Mesodermal cell (in vitro differentiated cells): ENCODE results near the gene MRPL1. TPM values are rescaled to one million over a fixed set of nuclear protein-coding genes. Genes with fewer than 3 reads are reported as not detected.

ENCODE experiments used
- H3K27ac ChIP-seq: 2 replicates; pipeline ENCODE4 v1.7.0; 2013; ENCODE audit warnings: mild to moderate bottlenecking, low read depth, low read length, moderate library complexity; ENCODE audit not compliant: severe bottlenecking
- H3K36me3 ChIP-seq: 2 replicates; pipeline ENCODE4 v1.7.1; 2013; ENCODE audit warnings: mild to moderate bottlenecking, low read length, moderate library complexity; ENCODE audit not compliant: control insufficient read depth, insufficient read depth
- H3K4me1 ChIP-seq: one replicate; pipeline ENCODE4 v1.7.1; 2013; ENCODE audit warnings: mild to moderate bottlenecking, low read length; ENCODE audit not compliant: insufficient read depth, control insufficient read depth, poor library complexity, severe bottlenecking
- H3K4me3 ChIP-seq: 2 replicates; pipeline ENCODE4 v1.7.0; 2013; ENCODE audit warnings: low read length, control low read depth, mild to moderate bottlenecking; ENCODE audit not compliant: insufficient read depth, poor library complexity, severe bottlenecking; ENCODE audit errors: extremely low read depth
- H3K9me3 ChIP-seq: 2 replicates; pipeline ENCODE4 v1.7.1; 2013; ENCODE audit warnings: mild to moderate bottlenecking, low read length, moderate library complexity; ENCODE audit not compliant: control insufficient read depth
- WGBS, 2 experiments: methylation state at CpG; one replicate each; pipeline ENCODE4 v1.1.5; 2013; ENCODE audit warnings: missing lambda C conversion rate in 2 of 2; ENCODE audit not compliant: insufficient coverage in 2 of 2; 5-methylcytosine and 5-hydroxymethylcytosine counted together
- polyA plus RNA-seq, 2 experiments: library from polyadenylated mRNA; stranded (reverse); fragments of 50-300 nt; gene quantifications; one replicate each; pipeline ENCODE4 v1.2.3, GENCODE V29; 2013

Gene MRPL1
- polyA plus RNA-seq (2013, experiment 1 of 2) = 15.5 TPM
- polyA plus RNA-seq (2013, experiment 2 of 2) = 27.5 TPM

DNA sequence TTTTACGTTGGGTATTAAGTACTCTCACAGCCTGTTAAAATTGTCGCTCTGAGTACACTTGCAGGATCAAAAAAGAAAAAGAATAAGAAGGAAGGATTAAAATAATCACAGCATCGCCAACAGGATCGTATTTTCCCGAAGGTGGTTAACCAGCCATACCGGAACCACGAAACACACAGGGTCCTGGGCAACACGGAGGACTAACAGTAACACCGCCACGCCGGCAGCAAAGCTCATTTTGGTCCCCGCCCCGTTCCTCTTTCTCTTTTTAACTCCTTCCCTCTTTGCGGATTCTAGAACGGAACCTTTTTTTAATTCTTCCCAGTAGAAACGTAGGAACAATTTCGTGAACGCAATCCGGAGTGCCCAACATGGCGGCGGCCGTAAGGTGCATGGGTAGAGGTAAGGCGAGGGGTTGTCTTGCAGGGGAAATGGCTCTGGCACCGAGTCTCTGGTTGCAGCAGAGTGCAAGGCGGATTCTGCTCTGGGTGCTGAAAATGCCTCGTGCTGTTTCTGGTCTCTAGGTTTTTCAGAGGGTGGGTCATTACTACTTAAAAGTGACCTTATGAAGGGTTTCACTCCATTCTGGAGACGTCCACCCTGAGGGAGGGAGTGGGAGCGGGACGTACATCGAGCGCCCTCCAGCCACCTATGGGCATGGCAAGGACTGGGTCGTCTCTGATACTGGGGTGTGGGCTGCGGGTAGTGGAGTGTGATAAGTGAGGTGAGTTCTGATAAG, at the start of gene MRPL1:
Gene MRPL1 (plus strand): TSS at position 353 of the 739 bp plus-strand sequence. CDS start 19 bp downstream, at position 372.
- H3K9me3 ChIP-seq = no peaks in the 10 kb centered on the region
- H3K4me3 ChIP-seq = peak within 1 kb of the TSS; percentile 78
- WGBS, 2 experiments = 1% methylated on average over 28 to 32 of the region's 33 CpGs
- peaks cover 22% of the 10 kb centered on the region for H3K36me3 ChIP-seq
- H3K27ac ChIP-seq = peak within 1 kb of the TSS; percentile 97
- no peaks in the 10 kb centered on the region for H3K4me1 ChIP-seq

DNA sequence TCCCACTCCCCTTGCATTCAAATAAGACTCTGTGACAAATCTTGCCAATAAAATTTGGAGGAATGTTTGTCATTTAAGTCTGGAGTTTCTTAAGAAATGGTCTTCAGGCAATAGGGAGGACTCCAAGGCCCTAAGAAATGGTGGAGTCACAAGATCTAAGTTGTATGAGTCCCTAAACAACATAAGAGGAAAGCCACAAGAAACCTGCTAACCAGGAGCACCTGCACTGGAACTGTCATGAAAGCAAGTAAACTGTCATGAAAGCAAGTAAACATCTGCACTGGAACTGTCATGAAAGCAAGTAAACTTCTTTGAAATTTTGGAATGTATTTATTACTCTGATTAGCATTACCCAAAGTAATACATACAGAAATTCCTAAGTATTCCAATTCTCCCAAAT, 47.0 kb upstream of the MRPL1 start:
- H3K4me3 ChIP-seq = no peak overlapping the region
- no peaks in the 10 kb centered on the region for H3K36me3 ChIP-seq
- no peak overlapping the region for H3K27ac ChIP-seq
- H3K9me3 ChIP-seq = no peaks in the 10 kb centered on the region
- H3K4me1 ChIP-seq = no peaks in the 10 kb centered on the region

DNA sequence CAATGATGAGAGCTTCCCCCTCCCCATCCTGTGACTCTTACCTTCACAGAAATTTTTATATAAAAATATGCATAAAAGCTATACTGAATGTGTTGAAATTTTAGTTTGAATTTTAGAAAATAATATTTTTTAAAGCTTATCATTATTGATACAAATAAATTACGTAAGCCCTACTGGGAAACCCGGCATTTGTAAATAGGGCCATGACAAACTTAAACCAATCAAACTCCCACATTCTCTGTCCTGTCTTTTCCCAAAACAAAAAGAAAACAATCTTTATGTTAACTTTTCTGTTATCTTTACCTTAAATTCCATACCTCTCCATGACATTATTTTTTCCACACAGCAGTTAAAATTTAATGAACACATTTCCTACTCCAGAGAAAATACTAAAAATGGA, 46.1 kb upstream of the MRPL1 start:
- Histone ChIP-seq H3K4me1 (peaks cover 4% of the 10 kb centered on the region), H3K36me3 (no peaks in the 10 kb centered on the region), H3K27ac (no peak overlapping the region), H3K9me3 (no peaks in the 10 kb centered on the region), H3K4me3 (no peak overlapping the region)
- no CpG with 5 or more reads among the region's 2 CpGs for WGBS, 2 experiments

DNA sequence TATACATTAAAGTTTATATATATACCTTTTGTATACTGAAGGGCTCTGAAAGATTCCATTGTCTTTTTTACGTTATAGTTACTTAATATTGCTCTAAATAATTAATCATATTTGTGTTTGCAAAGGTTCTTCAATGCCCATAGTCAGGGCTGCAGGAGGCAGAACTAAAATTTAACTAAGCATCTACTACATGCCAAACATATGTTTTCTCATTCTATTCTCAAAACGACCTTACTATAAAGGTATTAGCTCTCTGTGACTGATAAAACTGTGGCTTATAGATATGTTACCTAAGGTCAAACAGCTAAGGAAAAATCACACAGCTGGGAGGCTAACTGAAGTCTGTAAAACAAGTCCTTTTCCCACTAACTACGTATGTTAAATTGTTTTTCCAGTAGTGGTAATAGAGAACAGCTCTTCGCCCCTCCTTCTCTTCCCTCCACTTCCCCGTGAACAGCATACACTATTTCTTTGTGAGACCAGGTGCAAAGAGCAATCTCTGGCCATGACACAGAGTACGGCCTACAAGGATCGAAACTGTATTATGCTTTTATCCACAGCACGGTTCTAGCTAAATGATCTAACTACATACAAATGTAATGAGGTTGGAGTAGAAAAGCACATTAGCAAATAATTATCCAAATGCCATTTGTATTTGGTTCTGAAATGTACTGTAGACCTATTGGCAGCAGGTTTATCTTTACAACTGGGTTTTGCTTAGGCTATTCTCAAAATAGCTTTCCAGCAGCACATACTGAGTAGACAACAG, 45.1 kb upstream of the MRPL1 start:
- no peaks in the 10 kb centered on the region for H3K9me3 ChIP-seq
- WGBS, 2 experiments = 90 to 93% methylated on average over 2 to 3 of the region's 8 CpGs
- no peak overlapping the region for H3K27ac ChIP-seq
- peaks cover 4% of the 10 kb centered on the region for H3K4me1 ChIP-seq
- peak overlapping the region; percentile 91 for H3K4me3 ChIP-seq
- no peaks in the 10 kb centered on the region for H3K36me3 ChIP-seq

DNA sequence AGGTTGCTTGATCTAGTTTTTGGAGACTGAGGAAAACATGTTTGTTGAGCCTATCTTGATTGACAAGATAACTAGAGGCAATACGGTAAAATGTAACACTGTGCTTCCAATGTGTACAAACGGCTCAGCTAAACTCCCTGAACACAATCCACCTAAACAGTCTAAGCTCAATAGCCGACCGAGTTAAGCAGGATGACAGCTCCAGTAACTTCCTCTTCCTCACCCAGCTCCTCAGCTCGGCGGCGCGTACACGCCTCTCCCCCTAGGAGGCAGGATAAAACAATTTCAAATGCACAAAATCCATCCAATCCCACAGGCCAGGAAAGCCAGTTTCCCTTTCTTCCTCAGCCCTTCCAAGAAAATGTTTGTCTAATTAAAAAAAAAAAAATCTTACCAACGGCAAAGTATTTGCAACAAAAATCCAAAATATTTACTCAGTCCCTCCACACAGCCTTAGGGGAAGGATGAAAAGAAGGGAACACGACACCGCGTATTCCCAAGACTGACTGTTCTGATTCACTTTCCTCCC, 44.5 kb upstream of the MRPL1 start:
- Histone ChIP-seq H3K9me3 (no peaks in the 10 kb centered on the region), H3K36me3 (no peaks in the 10 kb centered on the region), H3K27ac (peak overlapping the region; percentile 75), H3K4me3 (peak overlapping the region; percentile 91), H3K4me1 (peaks cover 4% of the 10 kb centered on the region)
- WGBS, 2 experiments = 2 to 4% methylated on average over 8 to 9 of the region's 13 CpGs

DNA sequence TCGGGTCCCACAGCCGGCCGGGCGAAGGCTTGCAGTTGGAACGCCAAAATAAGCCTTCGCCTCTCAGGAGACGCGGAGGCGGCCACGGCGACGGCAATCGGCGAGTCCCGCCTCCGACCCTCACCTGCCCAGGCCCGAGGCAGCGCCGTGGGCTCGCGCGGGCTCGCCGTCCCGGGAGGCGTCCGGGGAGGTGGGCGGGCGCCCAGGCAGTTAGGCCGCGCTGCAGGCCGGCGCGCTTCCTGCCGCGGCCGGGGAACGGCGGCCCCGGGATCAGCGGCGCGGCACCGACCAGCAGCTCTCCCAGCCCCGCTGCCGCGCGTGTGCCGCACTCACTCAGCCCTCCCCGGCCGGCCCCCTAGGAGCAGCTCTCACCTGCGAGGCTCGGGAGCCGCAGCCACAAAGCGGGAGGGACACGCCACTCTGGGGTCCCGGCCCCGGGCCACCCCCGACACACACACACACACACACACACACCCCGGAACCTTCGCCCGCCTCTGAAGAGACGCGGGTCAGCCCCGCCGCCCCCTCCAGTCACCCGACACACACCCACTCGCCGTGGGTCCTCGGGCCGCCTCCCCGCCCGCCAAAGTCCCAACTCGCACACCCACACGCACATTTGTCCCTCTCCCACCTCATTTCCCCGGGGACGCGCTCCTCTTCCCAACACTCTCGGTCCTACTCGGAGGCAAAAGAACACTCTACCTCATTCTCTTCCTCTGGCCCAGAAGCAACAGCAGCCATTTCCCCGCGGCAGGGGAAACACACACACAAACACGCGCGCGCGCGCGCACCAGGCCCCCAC, 43.8 kb upstream of the MRPL1 start, which contains the start of gene CNOT6L:
Gene CNOT6L (minus strand): TSS at position 767 of the 802 bp plus-strand sequence. CDS start 60 bp downstream, at position 707.
- Histone ChIP-seq H3K4me1 (peaks cover 4% of the 10 kb centered on the region), H3K4me3 (peak within 1 kb of the TSS; percentile 91), H3K36me3 (no peaks in the 10 kb centered on the region), H3K27ac (peak within 1 kb of the TSS; percentile 75), H3K9me3 (no peaks in the 10 kb centered on the region)
- 0% methylated on average over 65 to 68 of the region's 89 CpGs for WGBS, 2 experiments

DNA sequence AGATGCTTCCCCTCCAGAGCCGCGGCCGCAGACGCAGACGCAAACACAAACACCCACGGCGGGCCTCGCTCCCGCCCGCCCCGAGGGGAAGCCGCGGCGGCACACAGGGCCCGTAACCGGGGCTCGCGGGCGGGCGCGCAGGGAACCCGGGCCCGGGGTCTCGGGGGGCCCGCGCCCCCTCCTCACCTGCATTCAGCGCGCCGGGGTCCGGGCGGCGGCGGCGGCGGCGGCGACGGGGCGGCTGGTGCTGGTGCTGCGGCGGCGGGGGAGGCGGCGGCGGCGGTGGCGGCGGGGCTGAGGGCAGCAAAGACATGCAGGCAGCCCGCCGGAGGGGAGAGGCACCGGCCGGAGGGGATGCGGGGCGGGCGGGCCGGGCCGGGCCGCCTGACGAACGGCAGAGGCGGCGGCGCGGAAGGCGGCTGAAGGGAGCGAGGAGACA, 43.2 kb upstream of the MRPL1 start:
- Histone ChIP-seq H3K4me3 (peak overlapping the region; percentile 91), H3K4me1 (peaks cover 4% of the 10 kb centered on the region), H3K36me3 (no peaks in the 10 kb centered on the region), H3K9me3 (no peaks in the 10 kb centered on the region), H3K27ac (no peak overlapping the region)
- WGBS, 2 experiments = 0% methylated on average over 15 to 36 of the region's 66 CpGs

DNA sequence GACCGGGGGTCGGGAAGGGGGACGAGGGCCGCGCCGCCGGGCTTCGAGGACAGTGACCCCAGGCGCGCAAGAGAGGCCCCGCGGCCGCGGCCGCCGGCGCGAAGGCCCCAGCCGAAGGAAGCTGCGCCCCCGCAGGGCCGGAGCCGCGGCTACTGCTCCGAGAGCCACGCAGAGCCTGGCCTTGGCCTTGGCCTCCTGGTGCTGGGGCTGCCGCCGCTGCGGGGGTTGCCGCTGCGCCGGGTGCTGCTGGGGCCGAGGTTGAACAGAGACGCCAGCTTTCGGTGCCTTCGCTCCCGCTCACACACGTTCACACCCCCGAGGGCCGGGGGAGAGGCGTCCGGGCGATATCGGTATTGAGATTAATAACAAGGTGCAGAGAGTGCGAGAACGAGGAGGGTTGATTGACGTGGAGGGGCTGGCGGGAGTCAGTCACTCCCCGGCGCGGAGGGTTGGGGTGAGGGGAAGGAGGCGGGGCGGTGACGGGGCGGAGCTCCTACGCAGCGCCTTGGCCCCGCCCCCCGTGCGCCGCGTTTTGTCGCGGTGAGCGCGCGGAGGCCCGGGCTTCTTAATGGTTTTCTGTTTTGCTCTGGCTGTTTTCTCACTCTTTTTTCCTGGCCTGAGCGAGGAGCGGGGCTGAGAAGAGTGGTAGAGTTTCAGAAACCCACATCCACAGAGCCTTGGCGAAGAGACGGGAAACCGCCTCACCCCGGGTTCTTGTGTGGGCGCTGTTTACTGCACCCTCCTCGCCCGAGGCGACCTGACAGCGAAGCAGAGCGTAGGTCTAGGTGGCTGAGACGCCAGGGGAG, 42.6 kb upstream of the MRPL1 start:
- H3K9me3 ChIP-seq = no peaks in the 10 kb centered on the region
- H3K36me3 ChIP-seq = no peaks in the 10 kb centered on the region
- WGBS, 2 experiments = 0% methylated on average over 35 to 52 of the region's 81 CpGs
- peak overlapping the region; percentile 91 for H3K4me3 ChIP-seq
- H3K4me1 ChIP-seq = peaks cover 4% of the 10 kb centered on the region
- peak overlapping the region; percentile 72 for H3K27ac ChIP-seq

DNA sequence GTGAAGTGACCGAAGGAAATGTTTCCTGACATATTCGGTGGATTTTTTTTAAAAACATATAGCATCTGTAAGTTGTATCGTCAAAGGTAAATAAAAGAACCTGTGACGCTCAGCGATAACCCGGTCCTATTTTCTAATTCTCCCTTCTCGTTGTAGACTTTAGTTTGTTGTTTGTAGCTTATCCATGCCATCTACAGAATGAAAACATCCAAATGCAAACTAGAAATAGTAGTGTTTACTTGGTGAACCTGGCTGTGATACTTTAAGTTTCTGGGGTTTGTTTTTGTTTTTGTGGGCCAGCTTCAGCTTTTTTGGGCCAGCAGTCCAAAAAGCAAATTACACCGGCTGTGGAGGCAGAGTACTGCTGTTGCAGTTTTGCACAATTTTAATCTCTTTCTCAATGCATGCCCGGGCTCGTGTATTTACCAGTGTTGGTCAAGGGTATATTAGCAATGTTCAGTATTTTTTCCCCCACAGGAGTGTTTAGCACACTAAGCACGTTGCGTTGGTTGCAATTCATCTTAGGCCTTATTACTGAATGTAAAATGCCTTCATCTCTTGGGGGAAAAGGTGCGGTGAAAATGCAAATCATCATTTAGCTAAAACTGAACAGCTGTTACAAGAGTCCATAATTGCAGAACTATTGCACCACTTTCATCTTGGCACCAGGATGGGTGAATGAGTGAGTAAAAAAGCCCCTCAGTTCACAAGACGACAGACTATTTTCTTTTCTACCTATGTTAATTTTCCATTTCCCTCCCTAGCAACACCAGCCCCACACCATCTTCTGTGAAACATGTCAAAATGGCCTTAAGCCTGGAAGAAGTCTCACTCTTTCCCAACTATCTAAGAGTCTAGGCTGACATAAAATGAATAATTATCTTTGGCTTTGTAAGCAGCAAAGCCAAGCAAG, 41.7 kb upstream of the MRPL1 start:
- Histone ChIP-seq H3K4me3 (peak overlapping the region; percentile 91), H3K9me3 (no peaks in the 10 kb centered on the region), H3K4me1 (peaks cover 4% of the 10 kb centered on the region), H3K27ac (peak overlapping the region; percentile 72), H3K36me3 (no peaks in the 10 kb centered on the region)
- WGBS, 2 experiments = 46 to 80% methylated on average over 3 to 5 of the region's 14 CpGs
